OCI-LY7 (cell line): ENCODE data around the gene ANO2.

Source experiments
- CTCF ChIP-seq: fragments of 200-600 bp; sonication (generic); conservative IDR thresholded peaks from 2 replicates; pipeline ENCODE4 v1.5.1; 2014; ENCODE audit warnings: mild to moderate bottlenecking, antibody characterized with exemption, low read length, moderate library complexity, mixed read lengths
- EZH2phosphoT487 ChIP-seq: fragments of 200-600 bp; sonication (generic); IDR thresholded peaks from 2 replicates; pipeline ENCODE4 v1.6.1; 2018; ENCODE audit warnings: low read depth, borderline replicate concordance, mild to moderate bottlenecking, mixed run types, antibody characterized with exemption, low read length, moderate library complexity, mixed read lengths

- no peak for TF ChIP-seq CTCF
- no peak for TF ChIP-seq EZH2phosphoT487
These were observed 313.6 kb downstream of the ANO2 start for GRCh38 chr12:5631497-5631896.
